Activated CD4-positive, CD25-positive, alpha-beta regulatory T cell treated with anti-CD3 and anti-CD28 coated beads, Interleukin-2, amount 50 U/mL, for 16 hours (primary cell): Measurements from ENCODE around the gene TOR4A.
"Not testable (repeated sequence)": the region's sequence is repeated elsewhere in the genome, so short reads cannot be mapped to it uniquely, and the experiment has no call there.

Source experiments
- DNase-seq: peaks from one replicate; pipeline ENCODE4 v3.0.0-alpha.2; 2020; ENCODE audit warnings: low read depth, low spot score

Gene TOR4A

GRCh38 chr9:137237759-137238726, 39.5 kb upstream of the TOR4A start:
- DNase-seq, result no peak

GRCh38 chr9:137239541-137240200, 37.9 kb upstream of the TOR4A start:
- DNase-seq, result not testable (repeated sequence)

GRCh38 chr9:137240318-137240840, 37.1 kb upstream of the TOR4A start:
- peak; percentile 37 for DNase-seq

GRCh38 chr9:137240841-137241489, 36.6 kb upstream of the TOR4A start, which contains the start of gene TUBB4B:
Gene TUBB4B, plus strand, starts transcription at chr9:137241287. Its CDS starts 74 bp downstream, at chr9:137241361.
- peak; percentile 96 for DNase-seq

- DNase-seq, result peak; percentile 54
These were observed 35.8 kb upstream of the TOR4A start for GRCh38 chr9:137241490-137242268.

GRCh38 chr9:137242269-137243203, 35.0 kb upstream of the TOR4A start:
- DNase-seq, result no peak

- DNase-seq, result not testable (repeated sequence)
These were observed 34.3 kb upstream of the TOR4A start for GRCh38 chr9:137243266-137243625.

- no peak for DNase-seq
These were observed 33.7 kb upstream of the TOR4A start for GRCh38 chr9:137243626-137244485.

- DNase-seq, result no peak
These were observed 32.8 kb upstream of the TOR4A start for GRCh38 chr9:137244486-137245449.

- no peak for DNase-seq
These were observed 31.8 kb upstream of the TOR4A start for GRCh38 chr9:137245450-137246421.

GRCh38 chr9:137247135-137247915, 30.2 kb upstream of the TOR4A start:
- no peak for DNase-seq

- DNase-seq, result no peak
These were observed 29.7 kb upstream of the TOR4A start for GRCh38 chr9:137247916-137248175.

GRCh38 chr9:137250329-137251193, 27.0 kb upstream of the TOR4A start:
- no peak for DNase-seq

GRCh38 chr9:137251194-137251461, 26.4 kb upstream of the TOR4A start, which contains the start of gene STPG3:
Gene STPG3, plus strand, starts transcription at chr9:137251286. Its CDS starts 1 bp downstream, at chr9:137251287.
- DNase-seq, result no peak
